PC-9 (cell line): Measurements from ENCODE around the gene NLRP14.

Source experiments
- EZH2 ChIP-seq: fragments of 200-600 bp; sonication (generic); IDR thresholded peaks from 2 replicates; pipeline ENCODE4 v1.8.0; 2017; ENCODE audit warnings: antibody characterized with exemption, low read depth
- TF ChIP-seq, protein P1 (sequence below): fragments of 200-600 bp; sonication (generic); conservative IDR thresholded peaks from 2 replicates; pipeline ENCODE4 v1.6.1; 2017; ENCODE audit warnings: mixed run types, antibody characterized with exemption, mild to moderate bottlenecking, moderate library complexity

DNA sequence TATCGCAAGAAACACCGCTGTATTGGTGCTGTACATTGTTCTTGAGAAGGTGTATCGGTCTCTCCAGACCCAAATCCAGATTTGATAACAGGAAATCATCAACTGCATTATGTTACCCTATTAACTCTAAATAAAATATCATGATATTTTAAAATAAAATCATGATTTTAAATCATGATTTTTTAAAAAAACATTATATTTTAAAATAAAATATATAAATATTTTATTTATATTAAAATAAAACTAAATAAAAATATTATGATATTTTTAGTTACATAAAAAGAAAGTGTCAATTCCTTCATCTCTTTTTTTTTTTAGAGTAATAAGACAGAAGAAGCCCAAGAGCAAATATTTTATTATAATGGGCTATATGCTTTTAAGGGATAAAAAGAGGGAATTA lies 96.1 kb downstream of the NLRP14 start:
- no peak for TF ChIP-seq EZH2
- TF ChIP-seq, protein P1, sequence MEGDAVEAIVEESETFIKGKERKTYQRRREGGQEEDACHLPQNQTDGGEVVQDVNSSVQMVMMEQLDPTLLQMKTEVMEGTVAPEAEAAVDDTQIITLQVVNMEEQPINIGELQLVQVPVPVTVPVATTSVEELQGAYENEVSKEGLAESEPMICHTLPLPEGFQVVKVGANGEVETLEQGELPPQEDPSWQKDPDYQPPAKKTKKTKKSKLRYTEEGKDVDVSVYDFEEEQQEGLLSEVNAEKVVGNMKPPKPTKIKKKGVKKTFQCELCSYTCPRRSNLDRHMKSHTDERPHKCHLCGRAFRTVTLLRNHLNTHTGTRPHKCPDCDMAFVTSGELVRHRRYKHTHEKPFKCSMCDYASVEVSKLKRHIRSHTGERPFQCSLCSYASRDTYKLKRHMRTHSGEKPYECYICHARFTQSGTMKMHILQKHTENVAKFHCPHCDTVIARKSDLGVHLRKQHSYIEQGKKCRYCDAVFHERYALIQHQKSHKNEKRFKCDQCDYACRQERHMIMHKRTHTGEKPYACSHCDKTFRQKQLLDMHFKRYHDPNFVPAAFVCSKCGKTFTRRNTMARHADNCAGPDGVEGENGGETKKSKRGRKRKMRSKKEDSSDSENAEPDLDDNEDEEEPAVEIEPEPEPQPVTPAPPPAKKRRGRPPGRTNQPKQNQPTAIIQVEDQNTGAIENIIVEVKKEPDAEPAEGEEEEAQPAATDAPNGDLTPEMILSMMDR = no peak
